HCT116 (cell line): Measurements from ENCODE around the gene CDH23. TPM values are rescaled to one million over a fixed set of nuclear protein-coding genes. Genes with fewer than 3 reads are reported as not detected.

ENCODE experiments used
- ATAC-seq: fragments of 200-7000 bp; cut with Tn5 transposase; 2 replicates; pipeline ENCODE4 v1.9.1; 2020; ENCODE audit warnings: mild to moderate bottlenecking, moderate library complexity
- BruUV-seq: library from RNA; stranded (reverse); fragments of 400-500 nt; replicated peaks from 2 replicates; lab custom pipeline; 2021; lab: Mats Ljungman, UMichigan
- CTCF ChIA-PET: fragments of 300-600 bp; sonication (Branson Sonifier 250); formaldehyde crosslinking; loops from one replicate; lab custom pipeline; 2021; ENCODE audit warnings: antibody characterized with exemption; lab: Charles Lee
- POLR2A ChIA-PET: fragments of 300-600, 350-600 bp; sonication (Branson Sonifier 250); formaldehyde crosslinking; loops from one replicate; lab custom pipeline; 2021; ENCODE audit warnings: antibody characterized with exemption; lab: Charles Lee
- RAD21 ChIA-PET, 2 experiments: fragments of 300-600 bp; sonication (Branson Sonifier 250); formaldehyde crosslinking; loops; one replicate each; lab custom pipeline; 2023; ENCODE audit warnings: low total read pairs in 2 of 2; ENCODE audit not compliant: uncharacterized antibody in 2 of 2, unreplicated experiment in 2 of 2, low non-redundant PET in 1 of 2; lab: Charles Lee
- DNase-seq: peaks from one replicate; pipeline ENCODE4 v3.0.0-alpha.2; 2010; ENCODE audit warnings: low read depth, low spot score
- H2AFZ ChIP-seq: fragments of 200-600 bp; shearing (Covaris generic), sonication (generic); 2 replicates; pipeline ENCODE4 v1.6.1; 2017; ENCODE audit warnings: low read depth, mixed run types, mixed read lengths, antibody characterized with exemption, low read length; ENCODE audit not compliant: poor library complexity, severe bottlenecking
- H3K27ac ChIP-seq: 2 replicates; pipeline ENCODE4 v1.5.1; 2012; ENCODE audit warnings: low read depth, low read length
- H3K27me3 ChIP-seq: fragments of 200-600 bp; sonication (generic); 2 replicates; pipeline ENCODE4 v1.6.1; 2016; ENCODE audit warnings: mixed run types, low read length, mixed read lengths; ENCODE audit not compliant: insufficient read depth
- H3K36me3 ChIP-seq, 2 experiments: fragments of 200-500 bp in 1 of 2; fragments of 200-600 bp in 1 of 2; sonication (Bioruptor generic) in 1 of 2; sonication (generic) in 1 of 2; 2 replicates each; pipeline versions ENCODE4 v1.5.1 to v1.6.1; 2014 to 2016; ENCODE audit warnings: low read length in 2 of 2, inconsistent platforms in 1 of 2, mixed read lengths in 1 of 2, mixed run types in 1 of 2; ENCODE audit not compliant: insufficient read depth in 2 of 2, control insufficient read depth in 1 of 2
- H3K4me1 ChIP-seq, 2 experiments: fragments of 200-600 bp in 1 of 2; sonication (generic) in 1 of 2; 2 replicates each; pipeline versions ENCODE4 v1.5.1 to v1.6.1; 2012 to 2017; ENCODE audit warnings: low read length in 2 of 2, inconsistent platforms in 1 of 2, mild to moderate bottlenecking in 1 of 2, mixed read lengths in 1 of 2, mixed run types in 1 of 2, moderate library complexity in 1 of 2; ENCODE audit not compliant: insufficient read depth in 2 of 2, control insufficient read depth in 1 of 2
- H3K4me2 ChIP-seq: fragments of 200-600 bp; sonication (generic); 2 replicates; pipeline ENCODE4 v1.6.1; 2017; ENCODE audit warnings: mixed run types, low read length, mixed read lengths
- H3K4me3 ChIP-seq, 2 experiments: fragments of 200-600 bp in 1 of 2; sonication (generic) in 1 of 2; replicated peaks in 1 of 2; 2 replicates each; pipeline ENCODE4 v1.5.1; 2011 to 2016; ENCODE audit warnings: low read length in 2 of 2, control low read depth in 1 of 2, low read depth in 1 of 2, mild to moderate bottlenecking in 1 of 2, mixed read lengths in 1 of 2, mixed run types in 1 of 2
- H3K79me2 ChIP-seq: fragments of 200-600 bp; sonication (generic); 2 replicates; pipeline ENCODE4 v1.6.1; 2017; ENCODE audit warnings: mild to moderate bottlenecking, mixed run types, low read length, moderate library complexity, mixed read lengths; ENCODE audit not compliant: insufficient read depth
- H3K9ac ChIP-seq: fragments of 200-600 bp; sonication (generic); 2 replicates; pipeline ENCODE4 v1.6.1; 2016; ENCODE audit warnings: low read length, mixed read lengths
- H3K9me2 ChIP-seq: fragments of 200-600 bp; sonication (generic), shearing (Covaris generic); 2 replicates; pipeline ENCODE4 v1.6.1; 2017; ENCODE audit warnings: mixed run types, mild to moderate bottlenecking, moderate library complexity; ENCODE audit not compliant: insufficient read depth
- H3K9me3 ChIP-seq, 2 experiments: fragments of 200-500 bp in 1 of 2; fragments of 200-600 bp in 1 of 2; sonication (Bioruptor generic) in 1 of 2; sonication (generic) in 1 of 2; 2 replicates each; pipeline ENCODE4 v1.6.1; 2014 to 2017; ENCODE audit warnings: low read length in 2 of 2, mixed read lengths in 2 of 2, inconsistent platforms in 1 of 2, low read depth in 1 of 2, mild to moderate bottlenecking in 1 of 2, mixed run types in 1 of 2, moderate library complexity in 1 of 2; ENCODE audit not compliant: control insufficient read depth in 1 of 2, insufficient read depth in 1 of 2
- H4K20me1 ChIP-seq: fragments of 200-600 bp; sonication (generic), shearing (Covaris generic); 2 replicates; pipeline ENCODE4 v1.6.1; 2017; ENCODE audit warnings: mixed run types, mild to moderate bottlenecking, moderate library complexity; ENCODE audit not compliant: insufficient read depth
- ATF3 ChIP-seq: IDR thresholded peaks from 2 replicates; pipeline ENCODE4 v1.6.1; 2012
- CBX3 ChIP-seq: IDR thresholded peaks from 2 replicates; pipeline ENCODE4 v1.6.1; 2012; ENCODE audit warnings: low read depth
- EGR1 ChIP-seq: IDR thresholded peaks from 2 replicates; pipeline ENCODE4 v1.6.1; 2012; ENCODE audit warnings: low read depth
- EZH2 ChIP-seq: fragments of 200-600 bp; sonication (generic); IDR thresholded peaks from 2 replicates; pipeline ENCODE4 v1.6.1; 2017; ENCODE audit warnings: antibody characterized with exemption, mixed run types
- EZH2phosphoT487 ChIP-seq: fragments of 200-600 bp; IDR thresholded peaks from 2 replicates; pipeline ENCODE4 v1.6.1; 2018; ENCODE audit warnings: antibody characterized with exemption, borderline replicate concordance
- FOSL1 ChIP-seq: IDR thresholded peaks from 2 replicates; pipeline ENCODE4 v1.6.1; 2012; ENCODE audit warnings: low read depth
- JUND ChIP-seq: IDR thresholded peaks from 2 replicates; pipeline ENCODE4 v1.6.1; 2012
- MAX ChIP-seq: IDR thresholded peaks from 2 replicates; pipeline ENCODE4 v1.6.1; 2012
- POLR2A ChIP-seq: IDR thresholded peaks from 2 replicates; pipeline ENCODE4 v1.7.0; 2011; ENCODE audit warnings: borderline replicate concordance; ENCODE audit not compliant: insufficient read depth, insufficient read length; ENCODE audit errors: extremely low read depth
- POLR2AphosphoS5 ChIP-seq: IDR thresholded peaks from 2 replicates; pipeline ENCODE4 v1.6.1; 2011; ENCODE audit warnings: mild to moderate bottlenecking, low read depth, low read length, moderate library complexity
- RAD21 ChIP-seq: IDR thresholded peaks from 2 replicates; pipeline ENCODE4 v1.6.1; 2012; ENCODE audit warnings: low read depth, mild to moderate bottlenecking
- REST ChIP-seq: IDR thresholded peaks from 2 replicates; pipeline ENCODE4 v1.6.1; 2012; ENCODE audit warnings: low read depth
- SIN3A ChIP-seq: IDR thresholded peaks from 2 replicates; pipeline ENCODE4 v1.6.1; 2012; ENCODE audit warnings: low read depth
- SRF ChIP-seq: IDR thresholded peaks from 2 replicates; pipeline ENCODE4 v1.6.1; 2012; ENCODE audit warnings: low read depth
- TCF7L2 ChIP-seq: IDR thresholded peaks from 2 replicates; pipeline ENCODE4 v1.7.0; 2011; ENCODE audit warnings: borderline replicate concordance, inconsistent platforms; ENCODE audit not compliant: insufficient read depth, insufficient read length; ENCODE audit errors: extremely low read depth
- YY1 ChIP-seq: IDR thresholded peaks from 2 replicates; pipeline ENCODE4 v1.6.1; 2011; ENCODE audit warnings: low read length, low read depth, moderate library complexity, mild to moderate bottlenecking; ENCODE audit not compliant: insufficient replicate concordance; ENCODE audit errors: extremely low read depth
- ZBTB33 ChIP-seq: IDR thresholded peaks from 2 replicates; pipeline ENCODE4 v1.6.1; 2011; ENCODE audit warnings: mild to moderate bottlenecking, low read length, moderate library complexity; ENCODE audit not compliant: insufficient replicate concordance; ENCODE audit errors: extremely low read depth
- ZFX ChIP-seq: fragments of 450-650 bp; IDR thresholded peaks from 2 replicates; pipeline ENCODE4 v1.6.1; 2017
- ZNF274 ChIP-seq: fragments of 200-500 bp; sonication (Bioruptor generic); IDR thresholded peaks from 2 replicates; pipeline ENCODE4 v1.6.1; 2014; ENCODE audit warnings: mild to moderate bottlenecking, low read depth, low read length, inconsistent platforms
- intact Hi-C: fragments of 100-400 bp; cut with micrococcal nuclease; formaldehyde crosslinking; loops from 2 replicates; pipeline ENCODE4 v1.10.0; 2022
- total RNA-seq: library from RNA; stranded (reverse); gene quantifications from one replicate; pipeline ENCODE4 v1.2.1, GENCODE V29; 2021; ENCODE audit not compliant: unreplicated experiment

Gene CDH23
- total RNA-seq, 1 experiment from 2014 or later, result not detected

GRCh38 chr10:71590781-71591350, 194.1 kb downstream of the CDH23 start (continued):
- TF ChIP-seq CBX3 (no peak), FOSL1 (no peak), MAX (no peak), POLR2A (no peak), EGR1 (no peak), ATF3 (no peak), ZBTB33 (no peak), ZNF274 (no peak), SIN3A (no peak)

- Histone ChIP-seq H3K36me3 (no peaks in the 10 kb centered on the region), H3K9ac (no peak overlapping the region), H3K27ac (no peak overlapping the region), H3K4me1 (no peaks in the 10 kb centered on the region; a peak in 1 of 4 replicates), H4K20me1 (no peaks in the 10 kb centered on the region), H3K9me3 (no peaks in the 10 kb centered on the region), H3K4me2 (no peak overlapping the region), H3K79me2 (no peaks in the 10 kb centered on the region), H3K9me2 (no peaks in the 10 kb centered on the region), H2AFZ (no peak overlapping the region), H3K27me3 (peaks cover 8% of the 10 kb centered on the region), H3K4me3 (no peak overlapping the region)
- ATAC-seq (no peak), DNase-seq (no peak)
- POLR2A ChIA-PET, result no interaction called here
- intact Hi-C loops, result no loop called here
- CTCF ChIA-PET, result no interaction called here
- BruUV-seq, result no TSS peak
- RAD21 ChIA-PET, result no interaction called here
- TF ChIP-seq JUND (no peak), RAD21 (no peak), MAX (no peak), REST (no peak), TCF7L2 (no peak), POLR2AphosphoS5 (no peak), EZH2 (no peak), SIN3A (no peak), EGR1 (no peak), FOSL1 (no peak), ZNF274 (no peak), ATF3 (no peak), ZFX (no peak), SRF (no peak), YY1 (no peak), EZH2phosphoT487 (no peak)
Observed at GRCh38 chr10:71594934-71595571, 198.3 kb downstream of the CDH23 start.
